Upper lobe of left lung (tissue), 6 donors: ENCODE results near the gene TM2D3. TPM values are rescaled to one million over a fixed set of nuclear protein-coding genes. Genes with fewer than 3 reads are reported as not detected.
A peak's percentile ranks its signal among the peaks of the same experiment; 100 is the strongest.
"Not testable (repeated sequence)": the region's sequence is repeated elsewhere in the genome, so short reads cannot be mapped to it uniquely, and the experiment has no call there.

Source experiments
- ATAC-seq, 2 donors: fragments of 200-7000 bp; cut with Tn5 transposase; one replicate each; pipeline ENCODE4 v1.9.1; 2022; ENCODE audit warnings: mild to moderate bottlenecking in 2 of 2, moderate library complexity in 2 of 2; ENCODE audit not compliant: low FRiP score in 2 of 2
- DNase-seq, 2 donors: peaks; one replicate each; pipeline ENCODE4 v3.0.0-alpha.2; 2019 to 2020
- H3K27ac ChIP-seq, 4 donors: fragments of 200-600 bp; sonication (generic); one replicate each; pipeline ENCODE4 v1.5.1; 2016 to 2019
- H3K27me3 ChIP-seq, 4 donors: fragments of 200-600 bp; sonication (generic); one replicate each; pipeline ENCODE4 v1.5.1; 2017 to 2019
- H3K36me3 ChIP-seq, 4 donors: fragments of 200-600 bp; sonication (generic); one replicate each; pipeline ENCODE4 v1.5.1; 2016 to 2019
- H3K4me1 ChIP-seq, 4 donors: fragments of 200-600 bp; sonication (generic); one replicate each; pipeline ENCODE4 v1.5.1; 2018 to 2019
- H3K4me3 ChIP-seq, 4 donors: fragments of 200-600 bp; sonication (generic); one replicate each; pipeline ENCODE4 v1.5.1; 2017 to 2019; ENCODE audit warnings: mild to moderate bottlenecking in 2 of 4, moderate library complexity in 1 of 4
- H3K9me3 ChIP-seq, 4 donors: fragments of 200-600 bp; sonication (generic); one replicate each; pipeline ENCODE4 v1.5.1; 2018 to 2019
- CTCF ChIP-seq, 6 experiments: fragments of 450-650 bp in 4 of 6; fragments of 200-600 bp in 2 of 6; sonication (generic) in 2 of 6; IDR thresholded peaks; one replicate each; pipeline ENCODE4 v1.5.1; 2016 to 2019; ENCODE audit warnings: antibody characterized with exemption in 6 of 6
- EP300 ChIP-seq, 4 donors: sonication (generic); formaldehyde crosslinking; IDR thresholded peaks; one replicate each; pipeline ENCODE4 v1.5.1; 2017; ENCODE audit warnings: antibody characterized with exemption in 4 of 4, control low read depth in 2 of 4
- POLR2A ChIP-seq, 4 donors: fragments of 450-650 bp; IDR thresholded peaks; one replicate each; pipeline ENCODE4 v1.5.1; 2016 to 2017; ENCODE audit warnings: antibody characterized with exemption in 4 of 4, mild to moderate bottlenecking in 2 of 4
- POLR2AphosphoS5 ChIP-seq, 2 donors: sonication (generic); formaldehyde crosslinking; IDR thresholded peaks; one replicate each; pipeline ENCODE4 v1.5.1; 2017; ENCODE audit warnings: antibody characterized with exemption in 2 of 2
- WGBS, 2 donors: methylation state at CpG; one replicate each; pipeline ENCODE4 v1.1.5; 2017 to 2018; 5-methylcytosine and 5-hydroxymethylcytosine counted together
- total RNA-seq, 6 donors: library from RNA; depleted of rRNA in 4 of 6; stranded (reverse); fragments of >200 nt in 4 of 6; gene quantifications; one replicate each; pipeline versions ENCODE4 v1.1.0 to v1.2.1, GENCODE V29; 2016 to 2021
- donor health status: DM: no; HTN: no; CAD: no; lungs with moderate emphysema.
- donor health status: DM: no; HTN: yes; CAD: no; lungs with severe emphysema.

TM2D3 gene
- total RNA-seq, 6 donors from 2014 or later = 14.0 to 60.2 (median 46.5) TPM

DNA sequence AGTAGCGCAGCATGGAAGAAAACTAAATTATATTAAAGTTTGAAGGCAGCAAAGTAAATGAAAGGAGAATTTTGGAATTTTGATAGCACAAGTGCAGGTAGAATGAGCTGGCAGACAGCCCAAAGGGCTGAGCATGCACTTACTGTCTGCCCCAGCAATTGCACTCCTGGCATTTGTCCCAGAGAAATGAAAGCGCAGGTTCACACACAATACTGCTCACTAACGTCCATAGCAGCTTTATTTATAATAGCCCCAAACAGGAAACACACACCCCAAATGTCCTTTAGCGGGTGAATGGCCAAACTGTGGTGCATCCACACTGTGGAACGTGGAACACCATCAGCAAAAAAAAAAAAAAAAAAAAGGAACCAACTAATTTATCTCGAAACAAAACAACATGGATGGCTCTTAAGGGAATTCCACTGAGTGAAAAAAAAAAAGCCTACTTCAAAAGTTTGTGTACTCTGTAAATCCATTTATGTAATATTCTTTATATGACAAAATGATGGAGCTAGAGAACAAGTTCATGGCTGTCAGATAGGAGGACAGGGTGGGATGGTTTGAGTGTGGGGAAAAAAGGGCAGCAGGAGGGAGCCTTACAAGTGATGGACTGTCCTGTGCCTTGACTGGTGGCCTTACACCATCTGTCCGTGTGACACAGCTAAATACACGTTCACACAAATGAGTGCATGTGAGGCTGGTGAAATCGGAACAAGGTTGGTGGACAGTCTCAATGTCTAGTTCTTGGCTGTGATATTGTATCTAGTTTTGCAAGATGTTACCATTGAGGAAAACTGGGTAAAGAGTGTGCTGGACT is 6.0 kb upstream of the TM2D3 start:
- Histone ChIP-seq H3K4me1 (peaks cover 9 to 20% (median 11%) of the 10 kb centered on the region in 4 donors), H3K27ac (peak overlapping the region; percentile 4 to 76 (median 39)), H3K27me3 (no peaks in the 10 kb centered on the region), H3K9me3 (no peaks in the 10 kb centered on the region), H3K36me3 (peaks cover 0 to 16% (median 0%) of the 10 kb centered on the region in 4 donors), H3K4me3 (no peak overlapping the region)
- TF ChIP-seq EP300 (IDR thresholded peaks at IDR 0.05) (peak in 1 of 4 donors; percentile 32), POLR2A (IDR thresholded peaks at IDR 0.05) (no peak), POLR2AphosphoS5 (IDR thresholded peaks at IDR 0.05) (peak in 1 of 2 donors; percentile 49), CTCF (IDR thresholded peaks at IDR 0.05) (no peak)
- 37 to 47% methylated on average over 9 of the region's 9 CpGs for WGBS, 2 donors
- ATAC-seq (peak; percentile 23 to 75), DNase-seq (peak in 1 of 2 donors; percentile 79)

- no peak overlapping the region for H3K4me3 ChIP-seq
- 90 to 93% methylated on average over 10 of the region's 10 CpGs for WGBS, 2 donors
- no peak for TF ChIP-seq POLR2AphosphoS5 (IDR thresholded peaks at IDR 0.05)
- DNase-seq (peak in 1 of 2 donors; percentile 52), ATAC-seq (no peak)
- peaks cover 0 to 16% (median 0%) of the 10 kb centered on the region in 4 donors for H3K36me3 ChIP-seq
- H3K9me3 ChIP-seq = no peaks in the 10 kb centered on the region
- peaks cover 13 to 26% (median 16%) of the 10 kb centered on the region in 4 donors for H3K4me1 ChIP-seq
- no peaks in the 10 kb centered on the region for H3K27me3 ChIP-seq
- peak overlapping the region in 1 of 4 donors; percentile 64 for H3K27ac ChIP-seq
Measured at GRCh38 chr15:101657171-101657570, 5.0 kb upstream of the TM2D3 start.

DNA sequence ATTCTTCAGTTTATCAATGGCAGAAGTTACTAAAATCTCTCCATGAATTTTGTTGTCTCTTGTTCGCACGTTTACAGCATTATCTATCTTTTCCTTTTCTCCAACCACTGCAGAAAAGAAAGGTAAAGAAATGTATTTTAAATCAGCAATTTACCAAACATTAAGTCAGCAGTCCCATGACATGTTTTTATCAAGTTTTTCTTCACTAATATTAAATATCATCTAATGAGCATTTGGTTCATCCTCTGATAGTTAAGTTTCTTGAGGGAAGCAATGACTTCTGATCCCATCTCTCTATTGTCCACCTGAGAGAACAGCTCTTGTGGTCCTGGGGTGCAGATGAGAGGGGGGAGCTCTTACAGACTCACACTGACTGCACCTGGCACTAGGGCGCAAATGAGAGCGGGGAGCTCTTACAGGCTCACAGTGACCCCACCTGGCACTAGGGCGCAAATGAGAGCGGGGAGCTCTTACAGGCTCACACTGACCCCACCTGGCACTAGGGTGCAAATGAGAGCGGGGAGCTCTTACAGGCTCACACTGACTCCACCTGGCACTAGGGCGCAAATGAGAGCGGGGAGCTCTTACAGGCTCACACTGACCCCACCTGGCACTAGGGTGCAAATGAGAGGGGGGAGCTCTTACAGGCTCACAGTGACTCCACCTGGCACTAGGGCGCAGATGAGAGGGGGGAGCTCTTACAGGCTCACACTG is 2.6 kb upstream of the TM2D3 start:
- not testable (repeated sequence) for DNase-seq, H3K9me3 ChIP-seq, H3K27ac ChIP-seq, ATAC-seq, H3K36me3 ChIP-seq, H3K27me3 ChIP-seq, H3K4me3 ChIP-seq
- 91 to 94% methylated on average over 4 to 10 of the region's 10 CpGs for WGBS, 2 donors
- H3K4me1 ChIP-seq = peaks cover 28 to 43% (median 33%) of the 10 kb centered on the region in 4 donors

- ATAC-seq = no peak
- Histone ChIP-seq H3K27me3 (no peaks in the 10 kb centered on the region), H3K36me3 (peaks cover 0 to 8% (median 0%) of the 10 kb centered on the region in 4 donors), H3K4me3 (no peak overlapping the region), H3K27ac (peak overlapping the region in 1 of 4 donors; percentile 20), H3K4me1 (peaks cover 32 to 50% (median 36%) of the 10 kb centered on the region in 4 donors), H3K9me3 (no peaks in the 10 kb centered on the region)
- TF ChIP-seq EP300 (IDR thresholded peaks at IDR 0.05) (no peak), POLR2AphosphoS5 (IDR thresholded peaks at IDR 0.05) (no peak), POLR2A (IDR thresholded peaks at IDR 0.05) (no peak), CTCF (IDR thresholded peaks at IDR 0.05) (no peak)
- DNase-seq = no peak
- WGBS, 2 donors = 69 to 72% methylated on average over 8 of the region's 8 CpGs
Measured at GRCh38 chr15:101654171-101654570, 2.0 kb upstream of the TM2D3 start.

- ATAC-seq = peak; percentile 38 to 71
- peak overlapping the region; percentile 42 to 91 (median 78) for H3K4me3 ChIP-seq
- no peaks in the 10 kb centered on the region for H3K27me3 ChIP-seq
- TF ChIP-seq POLR2AphosphoS5 (IDR thresholded peaks at IDR 0.05) (no peak), CTCF (IDR thresholded peaks at IDR 0.05) (no peak), POLR2A (IDR thresholded peaks at IDR 0.05) (no peak), EP300 (IDR thresholded peaks at IDR 0.05) (no peak)
- 46 to 64% methylated on average over 19 to 40 of the region's 42 CpGs for WGBS, 2 donors
- DNase-seq = no peak
- peaks cover 0 to 21% (median 3%) of the 10 kb centered on the region in 4 donors for H3K36me3 ChIP-seq
- no peaks in the 10 kb centered on the region for H3K9me3 ChIP-seq
- H3K27ac ChIP-seq = peak overlapping the region; percentile 97 to 100 (median 99)
- H3K4me1 ChIP-seq = peaks cover 27 to 42% (median 30%) of the 10 kb centered on the region in 4 donors
Measured at GRCh38 chr15:101652786-101653430, 727 bp upstream of the TM2D3 start.
